Kidney (tissue), 14 donors: ENCODE results near the gene MGAM2. TPM values are rescaled to one million over a fixed set of nuclear protein-coding genes. Genes with fewer than 3 reads are reported as not detected.
"Not testable (repeated sequence)": the region's sequence is repeated elsewhere in the genome, so short reads cannot be mapped to it uniquely, and the experiment has no call there.

Source experiments
- DNase-seq, 5 donors: peaks; one replicate each; pipeline ENCODE4 v3.0.0-alpha.2; 2013 to 2020
- FAIRE-seq: peaks from 2 replicates; lab custom pipeline; 2012; peaks lifted over from hg19 to GRCh38; lab: Jason Lieb, UNC
- H3K27ac ChIP-seq, 2 donors: one replicate each; pipeline ENCODE4 v1.7.0; 2013; ENCODE audit warnings: low read depth in 2 of 2, low read length in 2 of 2, inconsistent platforms in 1 of 2
- H3K27me3 ChIP-seq: one replicate; pipeline ENCODE4 v1.7.1; 2013; ENCODE audit warnings: low read length, inconsistent platforms; ENCODE audit not compliant: control insufficient read depth, insufficient read depth
- H3K36me3 ChIP-seq, 3 donors: one replicate each; pipeline versions ENCODE4 v1.7.0 to v1.7.1; 2013; ENCODE audit warnings: low read length in 3 of 3, control low read depth in 1 of 3, inconsistent platforms in 1 of 3; ENCODE audit not compliant: insufficient read depth in 3 of 3, control insufficient read depth in 2 of 3
- H3K4me1 ChIP-seq, 3 donors: one replicate each; pipeline versions ENCODE4 v1.7.0 to v1.7.1; 2013; ENCODE audit warnings: low read length in 3 of 3, inconsistent platforms in 1 of 3, low read depth in 1 of 3; ENCODE audit not compliant: control insufficient read depth in 2 of 3, insufficient read depth in 2 of 3
- H3K4me3 ChIP-seq, 3 donors: one replicate each; pipeline versions ENCODE4 v1.7.0 to v1.8.1; 2013; ENCODE audit warnings: low read length in 3 of 3, control low read depth in 1 of 3, inconsistent platforms in 1 of 3
- H3K9ac ChIP-seq, 3 donors: one replicate each; pipeline versions ENCODE4 v1.7.0 to v1.7.1; 2013; ENCODE audit warnings: low read length in 3 of 3, control low read depth in 1 of 3, inconsistent platforms in 1 of 3
- H3K9me3 ChIP-seq, 3 donors: one replicate each; pipeline versions ENCODE4 v1.7.0 to v1.7.1; 2013; ENCODE audit warnings: low read length in 3 of 3, control low read depth in 1 of 3, inconsistent platforms in 1 of 3; ENCODE audit not compliant: control insufficient read depth in 2 of 3, insufficient read depth in 1 of 3
- CTCF ChIP-seq: IDR thresholded peaks from 3 replicates; pipeline ENCODE4 v1.5.1; 2012; ENCODE audit warnings: mild to moderate bottlenecking, moderate library complexity, borderline replicate concordance; ENCODE audit not compliant: insufficient read depth; ENCODE audit errors: extremely low read depth
- intact Hi-C: fragments of 100-400 bp; cut with DNase I; formaldehyde crosslinking; loops from one replicate; pipeline ENCODE4 v1.11.1; 2022
- polyA plus RNA-seq: library from polyadenylated mRNA; stranded (reverse); fragments of 350-450 nt; fragmentation: Illumina TruSeq; extraction: RNeasy Lipid Tissue Mini Kit (QIAGEN cat#74804); gene quantifications from one replicate; pipeline ENCODE4 v1.2.3, GENCODE V29; 2014; ENCODE audit warnings: low read depth, low replicate concordance; ENCODE audit not compliant: insufficient read depth
- total RNA-seq: library from RNA; stranded (reverse); fragmentation: NEBNext Ultra II Directional; extraction: Animal tissue kit (Norgen Biotek cat#: 25700); gene quantifications from one replicate; pipeline ENCODE4 v1.2.1, GENCODE V29; 2021
- donor health status: control.
- donor health status: control.
- donor health status: control.
- donor health status: control.
- donor health status: control.
- donor health status: DM: yes; HTN: yes; CAD: no.
- donor health status: Normal renal cell carcinoma (clear cell type).

Gene MGAM2
- total and polyA plus RNA-seq, 2 donors from 2014 or later, result 0.13 TPM; not detected in 1

- intact Hi-C loops, result no loop called here
- Histone ChIP-seq H3K4me1 (no peaks in the 10 kb centered on the region), H3K9ac (no peak overlapping the region), H3K36me3 (peaks cover 0 to 6% (median 0%) of the 10 kb centered on the region in 3 donors), H3K27ac (no peak overlapping the region), H3K4me3 (no peak overlapping the region), H3K27me3 (no peaks in the 10 kb centered on the region), H3K9me3 (no peaks in the 10 kb centered on the region)
- no peak for TF ChIP-seq CTCF
- FAIRE-seq (no peak), DNase-seq (no peak)
These were observed 16.7 kb upstream of the MGAM2 start for GRCh38 chr7:142094861-142095260.

- Histone ChIP-seq H3K9me3 (no peaks in the 10 kb centered on the region), H3K36me3 (peaks cover 0 to 9% (median 0%) of the 10 kb centered on the region in 3 donors), H3K27ac (no peak overlapping the region), H3K4me3 (no peak overlapping the region), H3K27me3 (no peaks in the 10 kb centered on the region), H3K9ac (no peak overlapping the region), H3K4me1 (no peaks in the 10 kb centered on the region)
- DNase-seq, result no peak
- FAIRE-seq, result no peak
- no peak for TF ChIP-seq CTCF
- intact Hi-C loops, result no loop called here
These were observed 13.9 kb upstream of the MGAM2 start for GRCh38 chr7:142097571-142097970.

- FAIRE-seq (no peak), DNase-seq (no peak)
- peaks cover 0 to 9% (median 0%) of the 10 kb centered on the region in 3 donors for H3K36me3 ChIP-seq
- intact Hi-C loops, result no loop called here
- H3K27ac ChIP-seq, result no peak overlapping the region
- no peak for TF ChIP-seq CTCF
- H3K4me1 ChIP-seq, result no peaks in the 10 kb centered on the region
- H3K9ac ChIP-seq, result no peak overlapping the region
- no peak overlapping the region for H3K4me3 ChIP-seq
- no peaks in the 10 kb centered on the region for H3K9me3 ChIP-seq
- H3K27me3 ChIP-seq, result no peaks in the 10 kb centered on the region
These were observed 13.5 kb upstream of the MGAM2 start for GRCh38 chr7:142098004-142098403.

- H3K4me3 ChIP-seq, H3K9ac ChIP-seq, intact Hi-C loops, FAIRE-seq, H3K27ac ChIP-seq, DNase-seq, H3K27me3 ChIP-seq, H3K4me1 ChIP-seq, H3K9me3 ChIP-seq: not testable (repeated sequence)
- H3K36me3 ChIP-seq, result peaks cover 0 to 14% (median 0%) of the 10 kb centered on the region in 3 donors
These were observed 12.2 kb upstream of the MGAM2 start for GRCh38 chr7:142099347-142099746.
